ENCODE data around the gene VGF. TPM values are rescaled to one million over a fixed set of nuclear protein-coding genes. Genes with fewer than 3 reads are reported as not detected.
A peak's percentile ranks its signal among the peaks of the same experiment; 100 is the strongest.

VGF gene
- total RNA-seq, 1 experiment from 2014 or later = 1.2 TPM

GRCh38 chr7:101202603-101202918 lies 37.2 kb upstream of the VGF start:
- CTCF ChIA-PET = interaction anchor here (1.2 to 2.5 kb wide), 2 partner anchors 10 to 15 kb away, joined by 4 to 12 read pairs; partner anchors contain the start of genes PLOD3 and ZNHIT1
- Histone ChIP-seq H3K4me1 (peaks cover 20% of the 10 kb centered on the region), H3K9me3 (no peaks in the 10 kb centered on the region), H3K4me3 (ENCODE audit: low read depth, low read length) (no peak overlapping the region), H3K27me3 (replicated peaks; ENCODE audit: control insufficient read depth, insufficient read depth, low read length) (no peaks in the 10 kb centered on the region), H3K36me3 (ENCODE audit: control insufficient read depth, insufficient read depth, low read length) (no peaks in the 10 kb centered on the region; the same call in 1 of the 2 replicates)
- peaks cover 14% of the 10 kb centered on the region for H3K4me1 Mint-ChIP-seq (ENCODE audit: low read depth, unreplicated experiment)
- TF ChIP-seq CTCF (IDR thresholded peaks at IDR 0.05; ENCODE audit: insufficient read depth in 1 of 2, low read depth in 1 of 2, low read length in 1 of 2, severe bottlenecking in 1 of 2, unreplicated experiment in 1 of 2) = no peak
- BruUV-seq (replicated peaks) = no TSS peak
- H3K9me3 Mint-ChIP-seq (ENCODE audit: unreplicated experiment) = no peaks in the 10 kb centered on the region
- H3K27ac Mint-ChIP-seq (ENCODE audit: unreplicated experiment) = no peak overlapping the region
- POLR2A ChIA-PET = interaction anchor here (0.5 kb wide), 1 partner anchor 350 kb away, joined by 4 read pairs; the partner anchor contains the start of gene SLC12A9
- H3K36me3 Mint-ChIP-seq (ENCODE audit: insufficient read depth, unreplicated experiment) = peaks cover 7% of the 10 kb centered on the region
- intact Hi-C loops (cut with micrococcal nuclease; ENCODE audit: unreplicated experiment) = no loop called here
- no peak for DNase-seq
- H3K4me3 Mint-ChIP-seq (ENCODE audit: unreplicated experiment) = no peak overlapping the region
- H3K27me3 Mint-ChIP-seq (ENCODE audit: insufficient read depth, unreplicated experiment) = no peaks in the 10 kb centered on the region

GRCh38 chr7:101201695-101202602 lies 36.6 kb upstream of the VGF start:
- Mint-ChIP-seq H3K4me3 (ENCODE audit: unreplicated experiment) (peak overlapping the region; percentile 70), H3K27ac (ENCODE audit: unreplicated experiment) (peak overlapping the region; percentile 70), H3K4me1 (ENCODE audit: low read depth, unreplicated experiment) (peaks cover 14% of the 10 kb centered on the region), H3K36me3 (ENCODE audit: insufficient read depth, unreplicated experiment) (peaks cover 6% of the 10 kb centered on the region), H3K9me3 (ENCODE audit: unreplicated experiment) (no peaks in the 10 kb centered on the region), H3K27me3 (ENCODE audit: insufficient read depth, unreplicated experiment) (no peaks in the 10 kb centered on the region)
- no peaks in the 10 kb centered on the region for H3K9me3 ChIP-seq
- CTCF ChIA-PET = interaction anchor here (2.5 kb wide), 1 partner anchor 10 kb away, joined by 12 read pairs; no protein-coding TSS in a partner anchor
- POLR2A ChIA-PET = interaction anchor here (0.5 kb wide), 2 partner anchors 10 to 350 kb away, joined by 3 to 4 read pairs; partner anchors contain the start of gene SLC12A9
- intact Hi-C loops (cut with micrococcal nuclease; ENCODE audit: unreplicated experiment) = loop anchor here (1.0 to 2.0 kb wide), 3 partner anchors 17 to 51 kb away; partner anchors contain the start of gene ZNHIT1
- H3K4me1 ChIP-seq = peaks cover 20% of the 10 kb centered on the region
- H3K27me3 ChIP-seq (replicated peaks; ENCODE audit: control insufficient read depth, insufficient read depth, low read length) = no peaks in the 10 kb centered on the region
- BruUV-seq (replicated peaks) = no TSS peak
- DNase-seq = no peak
- no peak overlapping the region for H3K4me3 ChIP-seq (ENCODE audit: low read depth, low read length)
- TF ChIP-seq CTCF (IDR thresholded peaks at IDR 0.05; ENCODE audit: insufficient read depth in 1 of 2, low read depth in 1 of 2, low read length in 1 of 2, severe bottlenecking in 1 of 2, unreplicated experiment in 1 of 2) = no peak
- no peaks in the 10 kb centered on the region; the same call in 1 of the 2 replicates for H3K36me3 ChIP-seq (ENCODE audit: control insufficient read depth, insufficient read depth, low read length)

DNA sequence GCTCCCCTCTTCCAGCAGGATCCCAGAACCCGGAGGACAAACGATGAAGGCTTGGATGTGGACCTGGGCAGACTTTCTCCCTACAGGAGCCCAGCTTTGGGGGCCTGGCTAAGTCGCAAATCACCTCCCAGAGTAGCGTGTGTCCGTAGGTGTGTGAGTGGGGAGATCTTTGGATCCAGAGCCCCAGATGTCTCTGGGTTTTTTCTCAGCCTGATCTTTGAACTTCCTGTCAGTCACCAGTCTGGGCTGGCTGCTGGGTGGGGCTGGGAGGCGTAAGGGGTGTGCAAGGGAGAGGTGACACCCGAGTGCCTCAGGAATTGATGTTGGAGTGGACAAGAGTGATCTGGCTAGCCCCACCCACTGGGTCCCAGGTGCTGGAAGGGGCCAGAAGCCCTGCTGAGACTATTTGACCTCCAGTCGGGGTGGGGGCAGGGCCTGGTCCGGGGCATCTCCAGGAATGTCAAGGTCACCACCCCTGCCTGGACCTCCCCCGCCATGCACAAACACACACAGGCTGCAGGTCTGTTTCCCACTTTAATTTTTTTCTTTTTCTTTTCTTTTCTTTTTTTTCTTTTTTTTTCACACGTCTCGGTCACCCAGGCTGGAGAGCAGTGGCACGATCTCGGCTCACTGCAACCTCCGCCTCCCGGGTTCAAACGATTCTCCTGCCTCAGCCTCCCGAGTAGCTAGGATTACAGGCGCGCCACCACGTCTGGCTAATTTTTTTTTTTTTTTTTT lies 35.7 kb upstream of the VGF start, which contains the start of gene MOGAT3:
Gene MOGAT3 (minus strand): TSS at position 175 of the 738 bp plus-strand sequence. CDS start 182 bp downstream, outside the sequence.
- H3K4me1 Mint-ChIP-seq (ENCODE audit: low read depth, unreplicated experiment) = peaks cover 14% of the 10 kb centered on the region
- peak within 1 kb of the TSS; percentile 70 for H3K27ac Mint-ChIP-seq (ENCODE audit: unreplicated experiment)
- H3K4me3 Mint-ChIP-seq (ENCODE audit: unreplicated experiment) = peak within 1 kb of the TSS; percentile 70
- no TSS peak for BruUV-seq (replicated peaks)
- Histone ChIP-seq H3K36me3 (ENCODE audit: control insufficient read depth, insufficient read depth, low read length) (no peaks in the 10 kb centered on the region; the same call in 1 of the 2 replicates), H3K4me1 (peaks cover 20% of the 10 kb centered on the region), H3K4me3 (ENCODE audit: low read depth, low read length) (peak within 1 kb of the TSS; percentile 45), H3K9me3 (no peaks in the 10 kb centered on the region), H3K27me3 (replicated peaks; ENCODE audit: control insufficient read depth, insufficient read depth, low read length) (no peaks in the 10 kb centered on the region)
- no peaks in the 10 kb centered on the region for H3K27me3 Mint-ChIP-seq (ENCODE audit: insufficient read depth, unreplicated experiment)
- intact Hi-C loops (cut with micrococcal nuclease; ENCODE audit: unreplicated experiment) = loop anchor here (1.0 to 2.0 kb wide), 3 partner anchors 18 to 52 kb away; partner anchors contain the start of gene ZNHIT1
- TF ChIP-seq CTCF (IDR thresholded peaks at IDR 0.05; ENCODE audit: insufficient read depth in 1 of 2, low read depth in 1 of 2, low read length in 1 of 2, severe bottlenecking in 1 of 2, unreplicated experiment in 1 of 2) = no peak
- peak; percentile 88 to 95 for DNase-seq
- ChIA-PET POLR2A (interaction anchor here (1.1 to 1.3 kb wide), 2 partner anchors 17 to 36 kb away, joined by 3 to 7 read pairs; partner anchors contain the start of genes PLOD3, VGF and ZNHIT1), CTCF (interaction anchor here (0.6 to 2.5 kb wide), 7 partner anchors 9 to 57 kb away, joined by 3 to 12 read pairs (median 7); partner anchors contain the start of genes PLOD3 and ZNHIT1)
- H3K36me3 Mint-ChIP-seq (ENCODE audit: insufficient read depth, unreplicated experiment) = peaks cover 1% of the 10 kb centered on the region
- H3K9me3 Mint-ChIP-seq (ENCODE audit: unreplicated experiment) = no peaks in the 10 kb centered on the region

All from Caco-2 (cell line).